B cell (primary cell): ENCODE data around the gene DPP9. TPM values are rescaled to one million over a fixed set of nuclear protein-coding genes. Genes with fewer than 3 reads are reported as not detected.

Source experiments
- ATAC-seq: fragments of 200-7000 bp; cut with Tn5 transposase; one replicate; pipeline ENCODE4 v1.10.0; 2021; ENCODE audit warnings: low read depth, mild to moderate bottlenecking, moderate number of reproducible peaks, moderate library complexity
- CTCF ChIA-PET: fragments of 350-600 bp; sonication (Branson Sonifier 250); formaldehyde crosslinking; loops from one replicate; lab custom pipeline; 2021; ENCODE audit warnings: antibody characterized with exemption, inconsistent platforms; lab: Charles Lee
- POLR2A ChIA-PET: fragments of 350-600 bp; sonication (Branson Sonifier 250); formaldehyde crosslinking; loops from one replicate; lab custom pipeline; 2021; ENCODE audit warnings: antibody characterized with exemption; lab: Charles Lee
- DNase-seq: peaks from one replicate; pipeline ENCODE4 v3.0.0; 2013
- H2AFZ ChIP-seq: 2 replicates; pipeline ENCODE4 v1.6.1; 2012; ENCODE audit warnings: mild to moderate bottlenecking, low read depth, low read length; ENCODE audit not compliant: insufficient read depth, poor library complexity, severe bottlenecking
- H3K27ac ChIP-seq, 2 donors: 1 replicate in 1 of 2; 2 replicates in 1 of 2; pipeline ENCODE4 v1.5.1; 2012 to 2013; ENCODE audit warnings: low read length in 2 of 2, mild to moderate bottlenecking in 2 of 2, moderate library complexity in 1 of 2
- H3K27me3 ChIP-seq, 4 experiments: fragments of 200-600 bp in 1 of 4; sonication (generic) in 1 of 4; replicated peaks in 1 of 4; 1 replicate in 2 of 4; 2 replicates in 2 of 4; pipeline versions ENCODE4 v1.6.1 to v1.7.0; 2013 to 2016; ENCODE audit warnings: low read length in 3 of 4, mild to moderate bottlenecking in 2 of 4, mixed read lengths in 1 of 4, moderate library complexity in 1 of 4; ENCODE audit not compliant: insufficient read depth in 4 of 4, control insufficient read depth in 3 of 4; ENCODE audit errors: control extremely low read depth in 1 of 4
- H3K36me3 ChIP-seq, 2 experiments: replicated peaks in 1 of 2; 1 replicate in 1 of 2; 2 replicates in 1 of 2; pipeline versions ENCODE4 v1.6.1 to v1.7.1; 2013; ENCODE audit warnings: low read length in 1 of 2; ENCODE audit not compliant: insufficient read depth in 2 of 2, control insufficient read depth in 1 of 2; ENCODE audit errors: control extremely low read depth in 1 of 2, extremely low read depth in 1 of 2
- H3K4me1 ChIP-seq, 2 donors: fragments of 200-600 bp in 1 of 2; sonication (generic) in 1 of 2; 1 replicate in 1 of 2; 2 replicates in 1 of 2; pipeline versions ENCODE4 v1.5.1 to v1.6.1; 2013 to 2017; ENCODE audit warnings: low read length in 2 of 2; ENCODE audit not compliant: control insufficient read depth in 2 of 2, insufficient read depth in 2 of 2
- H3K4me2 ChIP-seq: replicated peaks from 2 replicates; pipeline ENCODE3; 2012; ENCODE audit warnings: mild to moderate bottlenecking, low read depth, low read length; ENCODE audit not compliant: poor library complexity, severe bottlenecking
- H3K4me3 ChIP-seq, 5 experiments: fragments of 200-600 bp in 1 of 5; sonication (generic) in 1 of 5; 1 replicate in 3 of 5; 2 replicates in 2 of 5; pipeline versions ENCODE4 v1.5.1 to v1.7.0; 2011 to 2016; ENCODE audit warnings: low read length in 4 of 5, mild to moderate bottlenecking in 4 of 5, low read depth in 2 of 5, control low read depth in 1 of 5, moderate library complexity in 1 of 5; ENCODE audit not compliant: insufficient read depth in 1 of 5; ENCODE audit errors: control extremely low read depth in 1 of 5, extremely low read depth in 1 of 5
- H3K79me2 ChIP-seq: fragments of 200-600 bp; sonication (generic); one replicate; pipeline ENCODE4 v1.6.0; 2016; ENCODE audit warnings: low read length; ENCODE audit not compliant: control insufficient read depth, insufficient read depth
- H3K9ac ChIP-seq: fragments of 200-600 bp; sonication (generic); 2 replicates; pipeline ENCODE4 v1.6.1; 2017; ENCODE audit warnings: mild to moderate bottlenecking, low read length, moderate library complexity
- H3K9me3 ChIP-seq, 3 donors: one replicate each; pipeline versions ENCODE4 v1.6.1 to v1.7.1; 2013; ENCODE audit warnings: low read length in 2 of 3; ENCODE audit not compliant: control insufficient read depth in 2 of 3, insufficient read depth in 1 of 3; ENCODE audit errors: control extremely low read depth in 1 of 3
- H4K20me1 ChIP-seq: 2 replicates; pipeline ENCODE4 v1.6.0; 2012; ENCODE audit warnings: mild to moderate bottlenecking, low read length; ENCODE audit not compliant: insufficient read depth, control insufficient read depth, poor library complexity, severe bottlenecking
- H3K27ac Mint-ChIP-seq: one replicate; pipeline ENCODE4 v1.8.0; 2021; ENCODE audit warnings: mixed read lengths
- H3K27me3 Mint-ChIP-seq: one replicate; pipeline ENCODE4 v1.8.0; 2021; ENCODE audit warnings: mixed read lengths
- H3K4me1 Mint-ChIP-seq: one replicate; pipeline ENCODE4 v1.8.0; 2021; ENCODE audit warnings: mixed read lengths
- H3K4me3 Mint-ChIP-seq: one replicate; pipeline ENCODE4 v1.8.0; 2021; ENCODE audit warnings: mixed read lengths
- H3K9me3 Mint-ChIP-seq: one replicate; pipeline ENCODE4 v1.8.0; 2022; ENCODE audit warnings: mixed read lengths; ENCODE audit not compliant: insufficient read depth
- EZH2 ChIP-seq: IDR thresholded peaks from 2 replicates; pipeline ENCODE4 v1.6.1; 2012; ENCODE audit warnings: borderline replicate concordance, low read depth, mild to moderate bottlenecking, moderate library complexity, low read length; ENCODE audit not compliant: insufficient read depth, poor library complexity, severe bottlenecking
- WGBS: methylation state at CpG from one replicate; pipeline ENCODE4 v1.1.5; 2013; ENCODE audit warnings: missing lambda C conversion rate; ENCODE audit not compliant: insufficient coverage; 5-methylcytosine and 5-hydroxymethylcytosine counted together
- intact Hi-C: fragments of 100-400 bp; cut with micrococcal nuclease; formaldehyde crosslinking; loops from one replicate; pipeline ENCODE4 v1.10.0; 2022
- polyA plus RNA-seq: library from polyadenylated mRNA; depleted of rRNA; stranded (reverse); fragments of >200 nt; gene quantifications from 2 replicates; pipeline ENCODE4 v1.2.3, GENCODE V29; 2012
- total RNA-seq, 2 donors: library from RNA; stranded (reverse); fragments of 120-200 nt in 1 of 2; gene quantifications; 1 replicate in 1 of 2; 2 replicates in 1 of 2; pipeline versions ENCODE4 v1.2.3 to v1.2.4, GENCODE V29; 2013 to 2022
- TF ChIP-seq, protein P1 (sequence below): fragments of 200-600 bp; IDR thresholded peaks from one replicate; pipeline ENCODE4 v1.8.0; 2022; ENCODE audit warnings: antibody characterized with exemption, mild to moderate bottlenecking

Gene DPP9
- total and polyA plus RNA-seq, 2 donors (not counting 1 experiment from before 2014, with no cell fraction given): 47.3 to 109 TPM

DNA sequence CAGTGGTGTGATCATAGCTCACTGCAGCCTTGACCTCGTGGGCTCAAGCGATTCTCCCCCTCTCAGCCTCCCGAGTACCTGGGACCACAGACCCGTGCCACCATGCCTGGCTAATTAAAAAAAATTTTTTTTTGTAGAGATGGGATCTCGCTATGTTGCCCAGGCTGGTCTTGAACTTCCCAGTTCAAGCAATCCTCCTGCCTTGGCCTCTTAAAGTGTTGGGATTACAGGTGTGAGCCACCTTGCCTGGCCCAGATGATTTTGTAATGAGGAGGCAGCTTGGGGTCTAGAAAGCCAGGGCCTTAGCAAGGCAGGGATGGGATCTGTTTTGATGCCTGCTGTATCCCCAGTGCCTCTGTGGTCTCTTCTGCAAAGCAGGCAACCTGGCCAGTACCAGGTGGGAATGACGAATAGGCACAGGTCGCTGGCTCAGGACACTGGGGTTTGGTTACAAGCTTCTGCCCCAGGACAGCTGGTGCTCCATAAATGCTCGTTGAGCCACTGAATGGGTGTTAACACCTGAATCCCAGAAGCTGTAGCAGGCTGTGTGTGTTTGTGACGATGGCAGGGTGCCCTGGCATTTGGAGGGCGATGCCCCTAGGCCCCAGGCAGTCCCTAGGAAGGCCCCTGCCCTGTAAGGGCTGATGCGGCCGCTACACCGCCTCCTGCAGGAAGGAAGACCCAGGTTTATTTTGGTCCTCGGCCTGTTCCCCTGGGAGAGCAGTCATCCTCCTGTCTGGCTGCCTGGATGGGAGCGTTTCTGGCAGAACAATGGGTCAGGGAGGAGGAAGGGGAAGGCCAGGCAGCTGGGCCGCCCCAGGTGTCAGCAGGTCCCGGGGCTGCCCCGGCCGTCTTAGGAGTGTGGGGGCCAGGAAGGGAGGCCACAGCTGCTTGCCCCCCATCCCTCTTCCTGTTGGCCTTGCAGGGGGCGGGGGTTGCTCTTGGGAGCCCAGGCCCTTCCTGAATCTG is 75.7 kb downstream of the DPP9 start:
- 33% methylated on average over 12 of the region's 20 CpGs for WGBS
- DNase-seq: no peak
- H3K4me3 ChIP-seq: peak overlapping the region in 1 of 5 experiments; percentile 14
- POLR2A ChIA-PET: interaction anchor here (0.6 kb wide), 1 partner anchor 26 kb away, joined by 8 read pairs; no protein-coding TSS in a partner anchor
- H3K79me2 ChIP-seq: peaks cover 67% of the 10 kb centered on the region
- no peak overlapping the region for H3K4me3 Mint-ChIP-seq
- CTCF ChIA-PET: interaction anchor here (1.3 to 2.4 kb wide), 3 partner anchors 11 to 20 kb away, joined by 3 to 18 read pairs (median 5); no protein-coding TSS in a partner anchor
- H3K27ac Mint-ChIP-seq: peak overlapping the region; percentile 71
- H3K27me3 ChIP-seq: no peaks in the 10 kb centered on the region
- peak; percentile 36 for ATAC-seq
- peaks cover 0 to 9% of the 10 kb centered on the region in 2 experiments for H3K36me3 ChIP-seq
- peaks cover 16% of the 10 kb centered on the region for H3K4me1 Mint-ChIP-seq
- H4K20me1 ChIP-seq: peaks cover 30% of the 10 kb centered on the region
- H3K9ac ChIP-seq: peak overlapping the region; percentile 32
- peaks cover 16 to 17% of the 10 kb centered on the region in 2 donors for H3K4me1 ChIP-seq
- H2AFZ ChIP-seq: peak overlapping the region; percentile 46
- intact Hi-C loops: no loop called here
- no peaks in the 10 kb centered on the region for H3K9me3 Mint-ChIP-seq
- TF ChIP-seq, protein P1, sequence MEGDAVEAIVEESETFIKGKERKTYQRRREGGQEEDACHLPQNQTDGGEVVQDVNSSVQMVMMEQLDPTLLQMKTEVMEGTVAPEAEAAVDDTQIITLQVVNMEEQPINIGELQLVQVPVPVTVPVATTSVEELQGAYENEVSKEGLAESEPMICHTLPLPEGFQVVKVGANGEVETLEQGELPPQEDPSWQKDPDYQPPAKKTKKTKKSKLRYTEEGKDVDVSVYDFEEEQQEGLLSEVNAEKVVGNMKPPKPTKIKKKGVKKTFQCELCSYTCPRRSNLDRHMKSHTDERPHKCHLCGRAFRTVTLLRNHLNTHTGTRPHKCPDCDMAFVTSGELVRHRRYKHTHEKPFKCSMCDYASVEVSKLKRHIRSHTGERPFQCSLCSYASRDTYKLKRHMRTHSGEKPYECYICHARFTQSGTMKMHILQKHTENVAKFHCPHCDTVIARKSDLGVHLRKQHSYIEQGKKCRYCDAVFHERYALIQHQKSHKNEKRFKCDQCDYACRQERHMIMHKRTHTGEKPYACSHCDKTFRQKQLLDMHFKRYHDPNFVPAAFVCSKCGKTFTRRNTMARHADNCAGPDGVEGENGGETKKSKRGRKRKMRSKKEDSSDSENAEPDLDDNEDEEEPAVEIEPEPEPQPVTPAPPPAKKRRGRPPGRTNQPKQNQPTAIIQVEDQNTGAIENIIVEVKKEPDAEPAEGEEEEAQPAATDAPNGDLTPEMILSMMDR: no peak
- TF ChIP-seq EZH2: no peak
- peak overlapping the region; percentile 22 to 61 for H3K27ac ChIP-seq
- peak overlapping the region; percentile 62 for H3K4me2 ChIP-seq
- no peaks in the 10 kb centered on the region for H3K27me3 Mint-ChIP-seq
- peaks cover 0 to 4% (median 0%) of the 10 kb centered on the region in 3 donors for H3K9me3 ChIP-seq
